Neural cell (in vitro differentiated cells): ENCODE data around the gene TMEM26. TPM values are rescaled to one million over a fixed set of nuclear protein-coding genes. Genes with fewer than 3 reads are reported as not detected.

Experiments used
- H2AFZ ChIP-seq: fragments of 200-600, 300-800 bp; sonication (generic), shearing (Covaris generic); 2 replicates; pipeline ENCODE4 v1.6.0; 2014; ENCODE audit warnings: low read depth, mild to moderate bottlenecking, antibody characterized with exemption, low read length, moderate library complexity
- H3F3A ChIP-seq: fragments of 200-600 bp; shearing (Covaris generic); 2 replicates; pipeline ENCODE4 v1.6.1; 2016; ENCODE audit warnings: mild to moderate bottlenecking, moderate library complexity, mixed read lengths, antibody characterized with exemption, low read length; ENCODE audit not compliant: insufficient read depth, poor library complexity, severe bottlenecking
- H3K27ac ChIP-seq: fragments of 200-600, 300-800 bp; sonication (generic), shearing (Covaris generic); 2 replicates; pipeline ENCODE4 v1.5.1; 2014; ENCODE audit warnings: mild to moderate bottlenecking, low read length, moderate library complexity
- H3K27me3 ChIP-seq: fragments of 300-800, 200-600 bp; sonication (generic), shearing (Covaris generic); 2 replicates; pipeline ENCODE4 v1.6.0; 2014; ENCODE audit warnings: mild to moderate bottlenecking, low read depth, low read length, moderate library complexity; ENCODE audit not compliant: insufficient read depth
- H3K36me3 ChIP-seq: fragments of 300-800, 200-600 bp; sonication (generic), shearing (Covaris generic); 2 replicates; pipeline ENCODE4 v1.5.1; 2014; ENCODE audit warnings: mild to moderate bottlenecking, antibody characterized with exemption, low read length, moderate library complexity; ENCODE audit not compliant: insufficient read depth
- H3K4me2 ChIP-seq: fragments of 300-800, 200-600 bp; sonication (generic), shearing (Covaris generic); 2 replicates; pipeline ENCODE4 v1.6.0; 2014; ENCODE audit warnings: mild to moderate bottlenecking, low read length
- H3K4me3 ChIP-seq: fragments of 300-800, 200-600 bp; sonication (generic), shearing (Covaris generic); 2 replicates; pipeline ENCODE4 v1.5.1; 2014; ENCODE audit warnings: mild to moderate bottlenecking, low read length, moderate library complexity
- H3K79me2 ChIP-seq: fragments of 200-600 bp; shearing (Covaris generic); replicated peaks from 2 replicates; pipeline ENCODE4 v1.6.0; 2014; ENCODE audit warnings: mild to moderate bottlenecking, low read length, moderate library complexity; ENCODE audit not compliant: insufficient read depth
- H3K9ac ChIP-seq: fragments of 300-800, 200-600 bp; sonication (generic), shearing (Covaris generic); 2 replicates; pipeline ENCODE4 v1.6.1; 2016; ENCODE audit warnings: mild to moderate bottlenecking, low read length, mixed read lengths
- H3K9me2 ChIP-seq: fragments of 200-600 bp; shearing (Covaris generic); 2 replicates; pipeline ENCODE4 v1.6.1; 2016; ENCODE audit warnings: mild to moderate bottlenecking, low read length, mixed read lengths; ENCODE audit not compliant: insufficient read depth
- H3K9me3 ChIP-seq: fragments of 200-600, 300-800 bp; sonication (generic), shearing (Covaris generic); 2 replicates; pipeline ENCODE4 v1.6.1; 2016; ENCODE audit warnings: mild to moderate bottlenecking, mixed run types, low read length, moderate library complexity, mixed read lengths
- H4K20me1 ChIP-seq: fragments of 200-600 bp; shearing (Covaris generic); 2 replicates; pipeline ENCODE4 v1.6.1; 2016; ENCODE audit warnings: mild to moderate bottlenecking, mixed run types; ENCODE audit not compliant: insufficient read depth
- CTCF ChIP-seq: fragments of 450-650 bp; IDR thresholded peaks from 2 replicates; pipeline ENCODE4 v1.5.1; 2014; ENCODE audit warnings: antibody characterized with exemption, mild to moderate bottlenecking, moderate library complexity; ENCODE audit not compliant: poor library complexity, severe bottlenecking
- EP300 ChIP-seq: fragments of 450-650 bp; conservative IDR thresholded peaks from 2 replicates; pipeline ENCODE4 v1.6.1; 2014; ENCODE audit warnings: antibody characterized with exemption, mild to moderate bottlenecking, moderate library complexity; ENCODE audit not compliant: poor library complexity, severe bottlenecking
- EZH2 ChIP-seq: fragments of 200-600, 300-800 bp; shearing (Covaris generic), sonication (generic); IDR thresholded peaks from 2 replicates; pipeline ENCODE4 v1.6.1; 2014; ENCODE audit warnings: antibody characterized with exemption, low read length, borderline replicate concordance, mild to moderate bottlenecking; ENCODE audit not compliant: insufficient read depth, poor library complexity, severe bottlenecking
- MXI1 ChIP-seq: fragments of 450-650 bp; conservative IDR thresholded peaks from 2 replicates; pipeline ENCODE4 v1.6.1; 2014; ENCODE audit warnings: antibody characterized with exemption, mild to moderate bottlenecking; ENCODE audit not compliant: poor library complexity, severe bottlenecking
- POLR2AphosphoS5 ChIP-seq: IDR thresholded peaks from 2 replicates; pipeline ENCODE4 v1.6.1; 2012
- RAD21 ChIP-seq: fragments of 450-650 bp; conservative IDR thresholded peaks from 2 replicates; pipeline ENCODE4 v1.6.1; 2014; ENCODE audit warnings: antibody characterized with exemption, mild to moderate bottlenecking, moderate library complexity
- REST ChIP-seq: IDR thresholded peaks from 2 replicates; pipeline ENCODE4 v1.6.1; 2012; ENCODE audit warnings: borderline replicate concordance
- SMC3 ChIP-seq: fragments of 450-650 bp; conservative IDR thresholded peaks from 2 replicates; pipeline ENCODE4 v1.6.1; 2014; ENCODE audit warnings: antibody characterized with exemption, mild to moderate bottlenecking, moderate library complexity; ENCODE audit not compliant: poor library complexity
- TAF1 ChIP-seq: IDR thresholded peaks from 2 replicates; pipeline ENCODE4 v1.6.1; 2012; ENCODE audit warnings: low read depth
- polyA plus RNA-seq: library from polyadenylated mRNA; depleted of rRNA; stranded (reverse); fragments of >200 nt; gene quantifications from 2 replicates; pipeline ENCODE4 v1.2.3, GENCODE V29; 2014

Gene TMEM26
- polyA plus RNA-seq, 1 donor from 2014 or later, result not detected

- H3K4me3 ChIP-seq, result no peak overlapping the region
- H3K36me3 ChIP-seq, result no peaks in the 10 kb centered on the region
- no peaks in the 10 kb centered on the region for H3K9me3 ChIP-seq
- H3K4me2 ChIP-seq, result no peak overlapping the region
- no peak for TF ChIP-seq RAD21
- no peak for TF ChIP-seq MXI1
- TF ChIP-seq EP300, result no peak
- no peak for TF ChIP-seq POLR2AphosphoS5
- no peak for TF ChIP-seq SMC3
- TF ChIP-seq REST, result no peak
- no peak for TF ChIP-seq CTCF
- TF ChIP-seq TAF1, result no peak
- TF ChIP-seq EZH2, result no peak
- H2AFZ ChIP-seq, result no peak overlapping the region
- no peak overlapping the region for H3K27ac ChIP-seq
- H4K20me1 ChIP-seq, result no peaks in the 10 kb centered on the region
- H3K27me3 ChIP-seq, result no peaks in the 10 kb centered on the region
- no peaks in the 10 kb centered on the region for H3K79me2 ChIP-seq
- no peak overlapping the region for H3K9ac ChIP-seq
- no peaks in the 10 kb centered on the region for H3K9me2 ChIP-seq
- no peaks in the 10 kb centered on the region for H3F3A ChIP-seq
These were observed 76.2 kb downstream of the TMEM26 start for GRCh38 chr10:61376908-61377368.

GRCh38 chr10:61376377-61376776 lies 76.8 kb downstream of the TMEM26 start:
- Histone ChIP-seq H3K9me2 (no peaks in the 10 kb centered on the region), H3K9me3 (no peaks in the 10 kb centered on the region), H3K4me3 (no peak overlapping the region), H3K27ac (no peak overlapping the region), H3K36me3 (no peaks in the 10 kb centered on the region), H3K27me3 (no peaks in the 10 kb centered on the region), H2AFZ (no peak overlapping the region), H4K20me1 (no peaks in the 10 kb centered on the region), H3F3A (no peaks in the 10 kb centered on the region), H3K9ac (no peak overlapping the region), H3K4me2 (no peak overlapping the region), H3K79me2 (no peaks in the 10 kb centered on the region)
- TF ChIP-seq TAF1, result no peak
- TF ChIP-seq EP300, result no peak
- no peak for TF ChIP-seq MXI1
- no peak for TF ChIP-seq REST
- TF ChIP-seq CTCF, result no peak
- TF ChIP-seq POLR2AphosphoS5, result no peak
- TF ChIP-seq SMC3, result no peak
- no peak for TF ChIP-seq EZH2
- TF ChIP-seq RAD21, result no peak
